Measurements from ENCODE around the gene FLVCR1.
"Not testable (repeated sequence)": the region's sequence is repeated elsewhere in the genome, so short reads cannot be mapped to it uniquely, and the experiment has no call there.

DNA sequence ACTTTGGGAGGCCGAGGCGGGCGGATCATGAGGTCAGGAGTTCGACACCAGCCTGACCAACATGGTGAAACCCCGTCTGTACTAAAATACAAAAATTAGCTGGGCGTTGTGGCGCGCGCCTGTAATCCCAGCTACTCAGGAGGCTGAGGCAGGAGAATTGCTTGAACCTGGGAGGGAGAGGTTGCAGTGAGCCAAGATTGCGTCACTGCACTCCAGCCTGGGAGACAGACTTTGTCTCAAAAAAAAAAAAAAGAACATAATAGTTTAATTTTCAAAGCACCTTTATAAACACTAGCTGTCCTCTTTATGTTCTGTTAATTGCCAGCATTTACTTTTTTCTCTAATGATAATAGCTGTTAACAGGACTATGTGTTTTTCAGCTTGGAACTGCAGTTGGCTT lies 5.3 kb downstream of the FLVCR1 start:
- TF ChIP-seq, protein P1, sequence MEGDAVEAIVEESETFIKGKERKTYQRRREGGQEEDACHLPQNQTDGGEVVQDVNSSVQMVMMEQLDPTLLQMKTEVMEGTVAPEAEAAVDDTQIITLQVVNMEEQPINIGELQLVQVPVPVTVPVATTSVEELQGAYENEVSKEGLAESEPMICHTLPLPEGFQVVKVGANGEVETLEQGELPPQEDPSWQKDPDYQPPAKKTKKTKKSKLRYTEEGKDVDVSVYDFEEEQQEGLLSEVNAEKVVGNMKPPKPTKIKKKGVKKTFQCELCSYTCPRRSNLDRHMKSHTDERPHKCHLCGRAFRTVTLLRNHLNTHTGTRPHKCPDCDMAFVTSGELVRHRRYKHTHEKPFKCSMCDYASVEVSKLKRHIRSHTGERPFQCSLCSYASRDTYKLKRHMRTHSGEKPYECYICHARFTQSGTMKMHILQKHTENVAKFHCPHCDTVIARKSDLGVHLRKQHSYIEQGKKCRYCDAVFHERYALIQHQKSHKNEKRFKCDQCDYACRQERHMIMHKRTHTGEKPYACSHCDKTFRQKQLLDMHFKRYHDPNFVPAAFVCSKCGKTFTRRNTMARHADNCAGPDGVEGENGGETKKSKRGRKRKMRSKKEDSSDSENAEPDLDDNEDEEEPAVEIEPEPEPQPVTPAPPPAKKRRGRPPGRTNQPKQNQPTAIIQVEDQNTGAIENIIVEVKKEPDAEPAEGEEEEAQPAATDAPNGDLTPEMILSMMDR (IDR thresholded peaks at IDR 0.05) = not testable (repeated sequence)
- TF ChIP-seq ZFX (IDR thresholded peaks at IDR 0.05; ENCODE audit: borderline replicate concordance) = not testable (repeated sequence)

Measured in 22Rv1 (cell line).